GM21528 (cell line): ENCODE results near the gene DSCAM.

Source experiments
- ATAC-seq: cut with Tn5 transposase; IDR thresholded peaks from one replicate; pipeline ENCODE4 v1.9.1; 2021; ENCODE audit warnings: mild to moderate bottlenecking, moderate library complexity; ENCODE audit not compliant: unreplicated experiment, low FRiP score

DSCAM gene

DNA sequence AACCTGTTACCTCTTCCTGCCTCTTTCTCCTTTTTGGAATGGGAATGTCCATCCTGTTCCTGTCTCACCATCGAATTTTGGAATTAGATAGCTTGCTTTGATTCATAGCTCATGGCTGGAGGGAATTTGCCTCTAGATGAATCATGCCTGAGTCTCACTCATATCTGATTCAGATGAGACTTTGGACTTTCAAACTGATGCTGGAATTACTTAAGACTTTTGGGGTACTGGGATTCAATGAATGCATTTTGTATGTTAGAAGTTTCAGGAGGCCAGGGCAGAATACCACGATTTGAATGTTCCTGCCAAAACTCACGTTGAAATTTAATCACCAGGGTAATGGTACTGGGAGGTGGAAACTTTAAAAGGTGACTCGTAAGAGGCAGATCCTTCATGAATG lies 132.4 kb downstream of the DSCAM start:
- ATAC-seq = no peak

- ATAC-seq = no peak
These were observed 139.2 kb downstream of the DSCAM start for GRCh38 chr21:40707656-40708244.

DNA sequence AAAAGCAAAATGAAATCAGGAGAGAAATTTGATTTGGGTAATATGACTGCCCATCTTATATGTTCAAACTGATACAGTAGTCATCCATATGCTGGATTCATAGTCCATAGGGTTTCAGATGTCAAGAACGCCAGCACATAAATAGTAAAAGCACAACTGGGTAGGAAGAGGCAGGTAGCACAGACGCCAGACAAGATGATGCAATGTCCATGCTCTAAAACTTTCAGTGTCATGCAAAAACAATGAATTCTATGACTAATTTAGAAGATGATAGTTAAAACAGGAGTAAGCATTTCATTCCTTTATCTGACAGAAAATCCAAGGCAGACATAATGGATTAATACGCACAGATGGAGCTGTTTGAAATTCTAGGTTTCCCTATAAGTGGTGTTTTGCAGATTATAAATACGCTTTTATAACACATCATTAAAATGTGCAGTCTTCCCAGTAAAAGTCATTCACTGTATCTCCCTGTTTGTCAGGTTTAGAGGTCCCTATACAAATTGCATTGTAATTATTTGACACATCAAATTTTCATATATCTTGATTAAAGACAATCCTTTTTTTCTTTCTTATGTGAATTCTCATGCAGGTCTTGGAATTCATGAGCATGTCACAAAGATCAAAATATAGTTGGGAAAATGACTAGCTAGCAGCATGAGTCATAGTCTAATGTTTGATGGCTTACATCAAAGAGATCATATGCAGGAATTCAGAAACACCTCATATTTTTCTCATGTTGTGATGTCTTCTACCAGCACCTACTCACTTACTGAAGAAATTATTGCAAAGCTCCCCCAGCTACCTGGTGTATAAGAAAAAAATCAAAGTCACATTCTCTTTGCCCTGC lies 139.9 kb downstream of the DSCAM start:
- no peak for ATAC-seq

DNA sequence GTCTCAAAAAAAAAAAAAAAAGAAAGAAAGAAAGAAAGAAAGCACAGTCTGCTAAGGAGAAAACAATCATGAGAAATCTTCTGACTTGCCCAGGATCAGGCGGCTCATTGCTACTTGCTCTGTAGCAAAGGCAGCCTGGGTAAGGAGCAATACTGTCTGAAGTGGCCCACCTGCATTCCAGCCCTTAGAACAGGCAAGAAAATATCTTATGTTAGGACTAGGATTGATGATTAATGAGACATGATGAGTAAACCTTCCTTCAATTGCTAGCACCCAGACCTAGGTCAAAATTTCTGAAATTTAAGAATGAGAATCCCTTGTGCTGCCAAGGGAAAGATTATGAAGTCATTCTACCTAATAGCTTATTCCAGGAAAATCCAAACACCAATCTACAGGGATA lies 140.8 kb downstream of the DSCAM start:
- ATAC-seq = no peak

- ATAC-seq = no peak
These were observed 142.8 kb downstream of the DSCAM start for GRCh38 chr21:40704141-40704540.

DNA sequence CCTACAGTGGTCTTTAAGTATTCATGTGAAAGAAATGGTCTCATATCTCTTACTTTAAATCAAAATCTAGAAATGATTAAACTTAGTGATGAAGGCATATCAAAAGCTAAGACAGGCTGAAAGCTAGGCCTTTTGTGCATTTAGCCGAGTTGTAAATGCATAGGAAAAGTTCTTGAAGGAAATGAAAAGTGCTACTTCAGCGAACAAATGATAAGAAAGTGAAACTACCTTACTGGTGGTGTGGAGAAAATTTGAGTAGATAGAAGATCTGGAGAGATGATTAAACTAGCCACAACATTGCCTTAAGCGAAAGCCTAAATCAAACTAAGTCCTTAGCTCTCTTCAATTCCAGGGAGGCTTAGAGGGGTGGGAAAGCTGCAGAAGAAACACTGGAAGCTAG lies 147.6 kb downstream of the DSCAM start:
- no peak for ATAC-seq

DNA sequence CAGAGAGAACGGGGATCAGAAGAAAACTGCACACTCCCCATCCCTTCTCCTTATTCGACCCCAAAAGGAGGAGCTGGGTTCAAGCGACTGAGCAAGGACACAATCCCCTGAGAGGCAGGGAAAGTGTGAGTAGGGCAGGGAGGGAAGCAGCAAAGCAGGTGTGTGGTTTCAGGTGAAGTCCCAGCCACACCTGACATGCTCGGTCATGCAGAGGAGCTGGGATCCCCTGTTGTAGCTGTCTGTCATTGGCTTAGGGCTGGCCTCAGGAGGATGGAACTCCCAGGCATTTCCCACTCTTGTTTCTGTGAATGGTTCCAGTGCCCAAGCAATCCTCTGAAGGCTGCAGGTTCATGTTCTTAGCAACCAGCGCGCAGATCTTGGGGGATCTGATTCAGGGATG lies 150.7 kb downstream of the DSCAM start:
- no peak for ATAC-seq

DNA sequence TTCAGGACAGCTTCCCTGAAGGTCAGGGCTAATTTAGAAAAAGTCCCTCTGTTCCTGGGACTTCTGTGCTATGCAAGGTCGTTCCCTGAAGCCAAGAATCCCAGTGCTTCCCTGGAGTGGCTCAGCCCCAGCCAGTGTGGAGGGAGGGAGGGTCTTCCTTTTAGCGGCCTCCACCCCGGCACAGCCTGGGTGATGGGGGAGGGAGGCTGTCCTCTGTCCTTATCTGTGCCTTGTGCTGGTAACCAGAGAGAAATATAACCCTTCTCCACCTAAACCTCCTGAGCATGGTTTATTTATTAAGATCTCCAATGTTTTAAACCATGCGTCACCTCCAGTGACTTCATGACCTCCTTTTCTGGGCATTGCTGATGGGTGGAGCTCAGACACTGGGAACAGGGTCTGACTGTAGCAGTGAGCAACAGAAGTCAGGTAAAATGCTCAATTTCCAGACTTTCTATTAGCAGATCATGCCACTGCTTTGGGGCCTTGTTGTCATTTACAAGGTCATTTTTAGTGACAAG lies 157.1 kb downstream of the DSCAM start:
- ATAC-seq = no peak

- no peak for ATAC-seq
These were observed 157.7 kb downstream of the DSCAM start for GRCh38 chr21:40689217-40689616.

- no peak for ATAC-seq
These were observed 158.7 kb downstream of the DSCAM start for GRCh38 chr21:40688106-40688864.

- ATAC-seq = no peak
These were observed 159.3 kb downstream of the DSCAM start for GRCh38 chr21:40687625-40688024.

GRCh38 chr21:40686526-40686925 lies 160.4 kb downstream of the DSCAM start:
- ATAC-seq = no peak

GRCh38 chr21:40685141-40685540 lies 161.8 kb downstream of the DSCAM start:
- ATAC-seq = no peak

DNA sequence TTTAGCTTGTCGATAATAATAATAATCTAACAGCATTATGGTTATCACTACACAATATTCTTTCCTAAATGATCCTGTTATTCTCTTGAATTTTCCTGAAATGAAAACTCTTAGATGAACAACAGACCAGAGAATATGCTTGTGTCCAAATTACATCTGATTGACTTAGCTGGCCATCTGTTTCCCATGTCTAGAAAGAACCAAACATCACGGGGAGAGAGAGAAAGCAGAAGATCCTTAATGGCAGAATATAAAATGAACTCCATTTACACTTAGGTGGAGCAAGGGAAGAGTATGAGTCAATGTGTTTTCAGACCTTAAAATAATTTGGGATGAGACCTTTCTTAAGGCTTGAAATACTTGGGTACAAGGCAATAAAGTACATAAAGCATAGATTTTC lies 162.2 kb downstream of the DSCAM start:
- ATAC-seq = no peak

GRCh38 chr21:40683349-40683748 lies 163.6 kb downstream of the DSCAM start:
- no peak for ATAC-seq

- no peak for ATAC-seq
These were observed 165.6 kb downstream of the DSCAM start for GRCh38 chr21:40681164-40681859.

DNA sequence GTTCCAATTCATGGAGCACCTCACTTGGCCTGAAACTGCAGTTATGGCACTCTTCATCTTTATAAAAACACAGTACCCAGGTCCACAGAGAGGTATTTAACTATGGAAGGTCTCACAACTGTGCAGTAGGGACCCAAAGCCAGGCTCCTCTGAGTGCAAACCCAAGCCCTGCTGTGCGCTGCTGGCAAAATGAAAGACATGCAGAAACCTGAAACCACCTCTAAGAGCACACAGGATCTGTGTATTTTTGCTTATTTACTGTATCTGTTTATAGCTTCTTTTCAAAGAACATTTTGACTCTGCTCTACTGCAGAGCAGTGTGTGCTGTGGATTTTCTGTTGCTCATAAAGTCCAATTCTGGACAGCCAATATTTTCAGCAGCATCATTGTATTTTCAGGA lies 166.6 kb downstream of the DSCAM start:
- ATAC-seq = no peak

DNA sequence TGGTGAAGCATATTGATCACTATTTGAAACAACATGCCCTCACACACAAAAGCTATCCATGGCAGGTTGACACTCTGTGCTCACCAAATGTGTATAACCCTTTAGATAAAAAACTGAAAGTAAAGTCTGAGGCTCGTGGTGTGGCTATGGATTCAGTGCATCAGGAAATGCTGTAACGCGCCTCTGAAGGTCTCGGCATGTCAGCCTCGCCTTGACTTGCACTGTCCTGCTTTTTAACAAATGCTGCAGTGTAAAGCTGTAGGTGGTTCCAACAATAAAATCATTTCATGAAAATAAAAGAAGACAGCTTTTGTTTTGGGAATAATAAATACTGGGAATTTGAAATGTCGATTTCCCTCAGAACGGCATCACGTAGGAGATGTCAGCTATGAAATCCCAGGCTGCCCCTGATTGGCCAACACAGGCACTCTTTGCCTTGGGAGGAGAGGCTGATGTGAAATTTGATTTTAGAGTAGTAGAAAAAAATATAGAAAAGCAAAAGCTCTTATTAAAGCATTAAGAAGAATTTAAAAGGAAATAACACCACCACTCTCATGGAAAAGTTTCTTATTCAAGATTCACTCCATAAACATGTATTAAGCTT lies 168.2 kb downstream of the DSCAM start:
- no peak for ATAC-seq

DNA sequence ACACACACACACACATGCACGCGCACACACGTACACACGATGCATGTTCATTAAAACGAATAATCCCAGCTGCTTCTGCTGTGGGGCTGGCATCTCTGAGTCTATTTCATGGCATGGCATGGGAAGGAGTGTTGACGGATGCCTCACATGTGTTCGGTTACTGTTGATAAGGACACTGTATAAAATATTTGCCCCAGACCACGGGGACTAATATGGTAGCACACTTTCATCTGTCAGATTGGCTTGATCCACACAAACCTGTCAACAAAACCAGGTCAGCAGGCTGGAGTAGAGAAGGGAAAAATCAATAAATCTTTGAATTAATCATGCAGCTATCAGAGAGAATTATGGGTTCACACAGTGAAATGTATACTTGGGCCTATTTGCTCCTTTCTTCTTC lies 171.9 kb downstream of the DSCAM start:
- ATAC-seq = no peak

DNA sequence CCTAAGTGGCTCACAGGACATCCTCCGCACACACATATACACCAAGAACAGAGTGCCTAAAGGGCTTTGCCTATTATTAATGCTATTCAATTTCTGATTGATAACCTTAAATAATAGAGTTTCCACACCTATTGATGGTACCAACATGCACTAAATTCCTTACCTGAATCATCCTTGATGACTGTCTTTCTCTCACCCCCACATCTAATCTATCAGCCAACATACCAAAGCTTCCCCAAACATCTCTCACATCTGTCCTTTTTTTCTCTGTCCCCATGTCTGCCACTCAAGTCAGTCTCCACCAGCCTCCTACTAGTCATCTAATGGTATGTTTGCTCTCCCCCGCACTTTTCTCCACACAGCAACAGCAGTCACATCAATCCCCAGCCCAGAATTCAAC lies 174.4 kb downstream of the DSCAM start:
- ATAC-seq = no peak
